Adrenal gland (tissue), 5 donors: ENCODE data around the gene TMED7.

Experiments used
- POLR2A ChIP-seq, 2 donors: fragments of 450-650 bp; IDR thresholded peaks; one replicate each; pipeline ENCODE4 v1.6.1; 2017; ENCODE audit warnings: antibody characterized with exemption in 2 of 2, mild to moderate bottlenecking in 2 of 2, moderate library complexity in 1 of 2
- TF ChIP-seq, protein P1 (sequence below), 6 experiments: fragments of 450-650 bp in 4 of 6; fragments of 200-600 bp in 2 of 6; sonication (generic) in 1 of 6; IDR thresholded peaks; 1 replicate in 5 of 6; 2 replicates in 1 of 6; pipeline versions ENCODE4 v1.5.1 to v1.8.0; 2016 to 2021; ENCODE audit warnings: antibody characterized with exemption in 6 of 6, mild to moderate bottlenecking in 2 of 6, moderate library complexity in 1 of 6
- donor health status: DM: no; HTN: no; CAD: no.

DNA sequence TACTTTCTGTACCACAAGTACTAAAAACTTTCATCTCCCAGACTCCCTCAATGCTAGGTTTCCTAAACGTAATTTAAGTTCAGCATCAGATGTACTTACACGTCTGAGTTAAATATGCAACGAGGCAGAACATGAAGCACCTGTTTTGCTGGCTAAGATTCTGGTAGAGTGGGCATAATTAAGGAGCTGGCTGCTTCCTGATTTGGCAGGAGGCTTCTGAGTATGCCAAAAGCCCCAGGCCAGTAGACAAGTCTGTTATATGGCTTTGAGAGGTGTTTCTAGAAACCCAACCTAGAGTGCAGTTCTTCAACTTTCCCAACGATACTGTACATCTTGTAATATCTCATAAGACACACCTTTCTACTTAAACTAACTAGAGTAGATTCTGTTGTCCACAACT lies 37.2 kb downstream of the TMED7 start:
- TF ChIP-seq, protein P1, sequence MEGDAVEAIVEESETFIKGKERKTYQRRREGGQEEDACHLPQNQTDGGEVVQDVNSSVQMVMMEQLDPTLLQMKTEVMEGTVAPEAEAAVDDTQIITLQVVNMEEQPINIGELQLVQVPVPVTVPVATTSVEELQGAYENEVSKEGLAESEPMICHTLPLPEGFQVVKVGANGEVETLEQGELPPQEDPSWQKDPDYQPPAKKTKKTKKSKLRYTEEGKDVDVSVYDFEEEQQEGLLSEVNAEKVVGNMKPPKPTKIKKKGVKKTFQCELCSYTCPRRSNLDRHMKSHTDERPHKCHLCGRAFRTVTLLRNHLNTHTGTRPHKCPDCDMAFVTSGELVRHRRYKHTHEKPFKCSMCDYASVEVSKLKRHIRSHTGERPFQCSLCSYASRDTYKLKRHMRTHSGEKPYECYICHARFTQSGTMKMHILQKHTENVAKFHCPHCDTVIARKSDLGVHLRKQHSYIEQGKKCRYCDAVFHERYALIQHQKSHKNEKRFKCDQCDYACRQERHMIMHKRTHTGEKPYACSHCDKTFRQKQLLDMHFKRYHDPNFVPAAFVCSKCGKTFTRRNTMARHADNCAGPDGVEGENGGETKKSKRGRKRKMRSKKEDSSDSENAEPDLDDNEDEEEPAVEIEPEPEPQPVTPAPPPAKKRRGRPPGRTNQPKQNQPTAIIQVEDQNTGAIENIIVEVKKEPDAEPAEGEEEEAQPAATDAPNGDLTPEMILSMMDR (IDR thresholded peaks at IDR 0.05), result no peak
- no peak for TF ChIP-seq POLR2A (IDR thresholded peaks at IDR 0.05)
